Neutrophil (primary cell): ENCODE data around the gene CLEC14A.

Experiments used
- H3K27ac ChIP-seq: fragments of 200-600 bp; sonication (generic); 2 replicates; pipeline ENCODE4 v1.5.1; 2016; ENCODE audit warnings: mild to moderate bottlenecking, moderate library complexity
- H3K27me3 ChIP-seq: fragments of 200-600 bp; sonication (generic); 2 replicates; pipeline ENCODE4 v1.6.0; 2016; ENCODE audit warnings: mild to moderate bottlenecking
- H3K36me3 ChIP-seq: fragments of 200-600 bp; sonication (generic); 2 replicates; pipeline ENCODE4 v1.5.1; 2017
- H3K4me1 ChIP-seq, 2 experiments: fragments of 200-600 bp in 1 of 2; sonication (generic) in 1 of 2; 1 replicate in 1 of 2; 2 replicates in 1 of 2; pipeline versions ENCODE4 v1.5.1 to v1.6.1; 2013 to 2016; ENCODE audit warnings: low read depth in 1 of 2, low read length in 1 of 2, mild to moderate bottlenecking in 1 of 2, moderate library complexity in 1 of 2; ENCODE audit not compliant: control insufficient read depth in 1 of 2, insufficient read depth in 1 of 2
- H3K4me3 ChIP-seq, 2 experiments: fragments of 200-600 bp in 1 of 2; sonication (generic) in 1 of 2; 1 replicate in 1 of 2; 2 replicates in 1 of 2; pipeline ENCODE4 v1.5.1; 2013 to 2016; ENCODE audit warnings: low read depth in 1 of 2, low read length in 1 of 2, mild to moderate bottlenecking in 1 of 2, moderate library complexity in 1 of 2
- H3K9me3 ChIP-seq: fragments of 200-600 bp; sonication (generic); 2 replicates; pipeline ENCODE4 v1.5.1; 2016
- CTCF ChIP-seq: fragments of 200-600 bp; sonication (generic); IDR thresholded peaks from 2 replicates; pipeline ENCODE4 v1.5.1; 2016; ENCODE audit warnings: antibody characterized with exemption

Gene CLEC14A

GRCh38 chr14:38255673-38256532 is at the start of gene CLEC14A:
Gene CLEC14A, minus strand, starts transcription at chr14:38256093. Its CDS starts 71 bp downstream, at chr14:38256022.
- Histone ChIP-seq H3K9me3 (no peaks in the 10 kb centered on the region), H3K27ac (no peak within 1 kb of the TSS), H3K4me3 (peak within 1 kb of the TSS; percentile 11 to 37), H3K36me3 (no peaks in the 10 kb centered on the region), H3K27me3 (peaks cover 91% of the 10 kb centered on the region), H3K4me1 (peaks cover 8 to 12% of the 10 kb centered on the region in 2 experiments)
- TF ChIP-seq CTCF: no peak

GRCh38 chr14:38302966-38303365 is 47.1 kb upstream of the CLEC14A start:
- Histone ChIP-seq H3K4me3 (no peak overlapping the region), H3K4me1 (no peaks in the 10 kb centered on the region), H3K27ac (no peak overlapping the region), H3K9me3 (no peaks in the 10 kb centered on the region), H3K36me3 (no peaks in the 10 kb centered on the region), H3K27me3 (no peaks in the 10 kb centered on the region)
- TF ChIP-seq CTCF: no peak

GRCh38 chr14:38302034-38302433 is 46.1 kb upstream of the CLEC14A start:
- Histone ChIP-seq H3K4me1 (no peaks in the 10 kb centered on the region), H3K27me3 (no peaks in the 10 kb centered on the region), H3K27ac (no peak overlapping the region), H3K9me3 (no peaks in the 10 kb centered on the region), H3K4me3 (no peak overlapping the region), H3K36me3 (no peaks in the 10 kb centered on the region)
- TF ChIP-seq CTCF: no peak

GRCh38 chr14:38297681-38298080 is 41.8 kb upstream of the CLEC14A start:
- no peaks in the 10 kb centered on the region for H3K36me3 ChIP-seq
- no peak overlapping the region for H3K4me3 ChIP-seq
- no peaks in the 10 kb centered on the region for H3K4me1 ChIP-seq
- no peak overlapping the region for H3K27ac ChIP-seq
- H3K9me3 ChIP-seq: no peaks in the 10 kb centered on the region
- H3K27me3 ChIP-seq: no peaks in the 10 kb centered on the region
- no peak for TF ChIP-seq CTCF

GRCh38 chr14:38291681-38292467 is 36.0 kb upstream of the CLEC14A start:
- no peak overlapping the region for H3K27ac ChIP-seq
- no peak overlapping the region for H3K4me3 ChIP-seq
- H3K36me3 ChIP-seq: no peaks in the 10 kb centered on the region
- H3K27me3 ChIP-seq: no peaks in the 10 kb centered on the region
- no peaks in the 10 kb centered on the region for H3K4me1 ChIP-seq
- H3K9me3 ChIP-seq: no peaks in the 10 kb centered on the region
- no peak for TF ChIP-seq CTCF
